ENCODE measurements around the gene IFT74.

DNA sequence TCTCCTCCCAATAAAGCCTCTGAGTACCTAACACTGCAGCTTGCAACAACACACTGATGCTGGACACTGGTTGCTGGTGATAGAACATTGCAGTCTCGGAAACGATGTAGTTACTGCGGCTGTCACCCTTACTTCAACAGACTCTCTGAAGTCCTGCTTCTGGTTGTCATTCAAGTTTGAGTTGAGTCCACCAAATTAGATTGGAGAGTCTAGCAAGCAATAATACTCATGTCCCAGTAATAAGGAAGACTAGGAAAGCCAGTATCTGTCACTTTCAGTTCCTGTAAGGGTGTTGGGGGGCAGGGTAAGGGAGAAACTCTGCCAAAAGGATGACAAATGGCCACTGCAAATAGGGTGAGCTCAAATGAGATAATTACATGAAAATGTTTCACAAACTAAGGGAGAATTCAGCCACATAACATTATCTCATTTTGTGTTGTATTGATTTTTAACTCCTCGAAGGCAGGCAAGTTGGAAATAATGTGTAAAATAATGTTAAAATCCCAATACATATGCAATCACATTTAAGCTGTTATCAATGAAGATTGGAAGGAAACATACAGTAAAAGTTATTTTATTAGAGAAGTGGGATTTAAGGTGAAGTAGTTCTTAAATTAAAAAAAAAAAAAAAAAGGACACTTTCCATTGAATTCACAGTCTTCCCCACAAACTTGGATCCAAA, 849 bp upstream of the IFT74 start:
- no peak for TF ChIP-seq POLR2A (IDR thresholded peaks at IDR 0.05)
- TF ChIP-seq, protein P1, sequence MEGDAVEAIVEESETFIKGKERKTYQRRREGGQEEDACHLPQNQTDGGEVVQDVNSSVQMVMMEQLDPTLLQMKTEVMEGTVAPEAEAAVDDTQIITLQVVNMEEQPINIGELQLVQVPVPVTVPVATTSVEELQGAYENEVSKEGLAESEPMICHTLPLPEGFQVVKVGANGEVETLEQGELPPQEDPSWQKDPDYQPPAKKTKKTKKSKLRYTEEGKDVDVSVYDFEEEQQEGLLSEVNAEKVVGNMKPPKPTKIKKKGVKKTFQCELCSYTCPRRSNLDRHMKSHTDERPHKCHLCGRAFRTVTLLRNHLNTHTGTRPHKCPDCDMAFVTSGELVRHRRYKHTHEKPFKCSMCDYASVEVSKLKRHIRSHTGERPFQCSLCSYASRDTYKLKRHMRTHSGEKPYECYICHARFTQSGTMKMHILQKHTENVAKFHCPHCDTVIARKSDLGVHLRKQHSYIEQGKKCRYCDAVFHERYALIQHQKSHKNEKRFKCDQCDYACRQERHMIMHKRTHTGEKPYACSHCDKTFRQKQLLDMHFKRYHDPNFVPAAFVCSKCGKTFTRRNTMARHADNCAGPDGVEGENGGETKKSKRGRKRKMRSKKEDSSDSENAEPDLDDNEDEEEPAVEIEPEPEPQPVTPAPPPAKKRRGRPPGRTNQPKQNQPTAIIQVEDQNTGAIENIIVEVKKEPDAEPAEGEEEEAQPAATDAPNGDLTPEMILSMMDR (IDR thresholded peaks at IDR 0.05), result no peak
- no peak for TF ChIP-seq POLR2AphosphoS5 (IDR thresholded peaks at IDR 0.05; ENCODE audit: insufficient read depth in 1 of 2, low read depth in 1 of 2)

Measured in vagina (tissue), 2 donors.